HL-60 (cell line): Measurements from ENCODE around the gene ADAMTS20.

Experiments used
- DNase-seq, 2 experiments: peaks; one replicate each; pipeline ENCODE4 v3.0.0-alpha.2; 2010 to 2020; ENCODE audit warnings: low read depth in 1 of 2, low spot score in 1 of 2
- H3K27ac ChIP-seq: fragments of 250-450 bp; sonication (Bioruptor Pico); replicated peaks from 2 replicates; pipeline ENCODE4 v1.5.1; 2020; ENCODE audit warnings: mild to moderate bottlenecking, moderate library complexity
- H3K27me3 ChIP-seq: fragments of 250-450 bp; sonication (Bioruptor Pico); 2 replicates; pipeline ENCODE4 v1.5.1; 2021; ENCODE audit warnings: mild to moderate bottlenecking, moderate library complexity; ENCODE audit not compliant: insufficient read depth, poor library complexity, severe bottlenecking
- H3K4me3 ChIP-seq: replicated peaks from 2 replicates; pipeline ENCODE4 v1.5.1; 2011; ENCODE audit warnings: mild to moderate bottlenecking, control low read depth, low read length; ENCODE audit not compliant: insufficient read depth
- GABPA ChIP-seq: IDR thresholded peaks from 2 replicates; pipeline ENCODE4 v1.6.1; 2012; ENCODE audit warnings: low read depth
- POLR2AphosphoS5 ChIP-seq: IDR thresholded peaks from 2 replicates; pipeline ENCODE4 v1.6.1; 2012; ENCODE audit warnings: low read depth
- SPI1 ChIP-seq: IDR thresholded peaks from 2 replicates; pipeline ENCODE4 v1.6.1; 2012; ENCODE audit warnings: low read depth, mild to moderate bottlenecking, borderline replicate concordance
- TF ChIP-seq, protein P1 (sequence below): IDR thresholded peaks from one replicate; pipeline ENCODE4 v1.5.1; 2011; ENCODE audit warnings: low read length, control low read depth, inconsistent platforms; ENCODE audit not compliant: insufficient read depth
- TF ChIP-seq, protein P2 (sequence below): IDR thresholded peaks from 2 replicates; pipeline ENCODE4 v1.6.1; 2012; ENCODE audit warnings: low read depth; ENCODE audit not compliant: insufficient replicate concordance

The ADAMTS20 gene

DNA sequence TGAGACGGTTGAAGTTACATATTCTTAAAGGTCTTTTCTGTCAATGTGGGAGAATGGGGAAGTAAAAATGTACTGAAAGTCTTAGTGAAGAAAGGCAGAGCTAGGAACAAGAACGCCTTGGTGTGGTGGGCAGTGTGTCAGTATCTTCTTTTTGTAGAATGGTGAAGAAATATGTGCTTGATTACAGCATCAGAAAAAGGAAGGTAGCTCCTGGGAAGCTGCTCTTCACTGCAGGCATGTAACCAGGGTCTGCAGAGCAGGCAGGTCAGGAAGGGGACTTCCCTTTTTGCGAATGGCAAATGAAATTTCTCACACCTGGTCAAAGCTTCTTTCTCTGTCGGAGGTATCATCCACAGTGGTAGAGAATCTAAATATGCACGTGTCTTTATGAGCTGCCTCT, 226.2 kb downstream of the ADAMTS20 start:
- TF ChIP-seq, protein P1, sequence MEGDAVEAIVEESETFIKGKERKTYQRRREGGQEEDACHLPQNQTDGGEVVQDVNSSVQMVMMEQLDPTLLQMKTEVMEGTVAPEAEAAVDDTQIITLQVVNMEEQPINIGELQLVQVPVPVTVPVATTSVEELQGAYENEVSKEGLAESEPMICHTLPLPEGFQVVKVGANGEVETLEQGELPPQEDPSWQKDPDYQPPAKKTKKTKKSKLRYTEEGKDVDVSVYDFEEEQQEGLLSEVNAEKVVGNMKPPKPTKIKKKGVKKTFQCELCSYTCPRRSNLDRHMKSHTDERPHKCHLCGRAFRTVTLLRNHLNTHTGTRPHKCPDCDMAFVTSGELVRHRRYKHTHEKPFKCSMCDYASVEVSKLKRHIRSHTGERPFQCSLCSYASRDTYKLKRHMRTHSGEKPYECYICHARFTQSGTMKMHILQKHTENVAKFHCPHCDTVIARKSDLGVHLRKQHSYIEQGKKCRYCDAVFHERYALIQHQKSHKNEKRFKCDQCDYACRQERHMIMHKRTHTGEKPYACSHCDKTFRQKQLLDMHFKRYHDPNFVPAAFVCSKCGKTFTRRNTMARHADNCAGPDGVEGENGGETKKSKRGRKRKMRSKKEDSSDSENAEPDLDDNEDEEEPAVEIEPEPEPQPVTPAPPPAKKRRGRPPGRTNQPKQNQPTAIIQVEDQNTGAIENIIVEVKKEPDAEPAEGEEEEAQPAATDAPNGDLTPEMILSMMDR = no peak
- TF ChIP-seq SPI1 (peak; percentile 89), POLR2AphosphoS5 (peak; percentile 44; the same call in 1 of the 2 replicates), GABPA (no peak; the same call in 1 of the 2 replicates)
- DNase-seq = peak; percentile 79 to 86
- Histone ChIP-seq H3K4me3 (no peak overlapping the region), H3K27ac (peak overlapping the region; percentile 73), H3K27me3 (no peaks in the 10 kb centered on the region)

DNA sequence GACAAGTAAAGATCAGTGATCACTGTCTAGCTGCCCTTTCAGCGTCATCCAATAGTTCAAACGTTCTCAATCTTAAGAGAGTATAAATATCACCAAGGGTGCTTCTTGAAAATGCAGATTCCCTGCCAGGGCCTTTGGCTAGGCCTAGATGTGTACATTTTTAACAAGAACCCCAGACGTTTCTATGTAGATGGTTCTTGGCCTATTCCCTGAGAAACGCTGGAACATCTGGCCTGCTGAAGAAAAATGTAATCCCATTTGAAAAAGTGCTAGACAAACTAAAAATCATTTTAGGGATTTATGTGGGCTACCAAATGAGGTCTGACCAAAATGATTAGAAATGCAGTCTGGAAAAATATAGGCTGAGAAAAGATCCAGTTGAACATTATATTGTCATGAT, 231.7 kb downstream of the ADAMTS20 start:
- Histone ChIP-seq H3K27ac (no peak overlapping the region), H3K4me3 (no peak overlapping the region), H3K27me3 (no peaks in the 10 kb centered on the region)
- TF ChIP-seq SPI1 (no peak), POLR2AphosphoS5 (no peak)
- TF ChIP-seq, protein P2, sequence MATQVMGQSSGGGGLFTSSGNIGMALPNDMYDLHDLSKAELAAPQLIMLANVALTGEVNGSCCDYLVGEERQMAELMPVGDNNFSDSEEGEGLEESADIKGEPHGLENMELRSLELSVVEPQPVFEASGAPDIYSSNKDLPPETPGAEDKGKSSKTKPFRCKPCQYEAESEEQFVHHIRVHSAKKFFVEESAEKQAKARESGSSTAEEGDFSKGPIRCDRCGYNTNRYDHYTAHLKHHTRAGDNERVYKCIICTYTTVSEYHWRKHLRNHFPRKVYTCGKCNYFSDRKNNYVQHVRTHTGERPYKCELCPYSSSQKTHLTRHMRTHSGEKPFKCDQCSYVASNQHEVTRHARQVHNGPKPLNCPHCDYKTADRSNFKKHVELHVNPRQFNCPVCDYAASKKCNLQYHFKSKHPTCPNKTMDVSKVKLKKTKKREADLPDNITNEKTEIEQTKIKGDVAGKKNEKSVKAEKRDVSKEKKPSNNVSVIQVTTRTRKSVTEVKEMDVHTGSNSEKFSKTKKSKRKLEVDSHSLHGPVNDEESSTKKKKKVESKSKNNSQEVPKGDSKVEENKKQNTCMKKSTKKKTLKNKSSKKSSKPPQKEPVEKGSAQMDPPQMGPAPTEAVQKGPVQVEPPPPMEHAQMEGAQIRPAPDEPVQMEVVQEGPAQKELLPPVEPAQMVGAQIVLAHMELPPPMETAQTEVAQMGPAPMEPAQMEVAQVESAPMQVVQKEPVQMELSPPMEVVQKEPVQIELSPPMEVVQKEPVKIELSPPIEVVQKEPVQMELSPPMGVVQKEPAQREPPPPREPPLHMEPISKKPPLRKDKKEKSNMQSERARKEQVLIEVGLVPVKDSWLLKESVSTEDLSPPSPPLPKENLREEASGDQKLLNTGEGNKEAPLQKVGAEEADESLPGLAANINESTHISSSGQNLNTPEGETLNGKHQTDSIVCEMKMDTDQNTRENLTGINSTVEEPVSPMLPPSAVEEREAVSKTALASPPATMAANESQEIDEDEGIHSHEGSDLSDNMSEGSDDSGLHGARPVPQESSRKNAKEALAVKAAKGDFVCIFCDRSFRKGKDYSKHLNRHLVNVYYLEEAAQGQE = no peak
- DNase-seq = no peak

DNA sequence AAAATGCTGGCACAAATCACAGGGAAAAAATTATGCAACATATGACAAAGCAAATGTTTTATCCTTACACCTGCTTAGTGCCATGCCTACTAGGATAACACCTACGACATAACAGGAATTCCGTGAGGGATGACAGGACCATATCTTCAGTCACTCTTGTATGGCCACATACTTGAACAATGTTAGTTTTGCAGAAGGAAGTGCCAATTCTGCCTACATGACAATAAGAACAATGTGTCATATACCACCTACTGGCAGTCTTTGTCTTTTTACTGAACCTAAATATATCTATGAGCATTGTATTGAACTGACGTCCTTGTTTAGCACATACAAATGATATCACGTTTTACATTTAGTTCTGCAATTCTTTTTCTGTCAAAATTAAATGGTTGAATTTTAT, 234.0 kb downstream of the ADAMTS20 start:
- TF ChIP-seq POLR2AphosphoS5 (no peak), GABPA (no peak), SPI1 (peak; percentile 57; the same call in 1 of the 2 replicates)
- TF ChIP-seq, protein P1 = no peak
- Histone ChIP-seq H3K27me3 (no peaks in the 10 kb centered on the region), H3K4me3 (no peak overlapping the region), H3K27ac (no peak overlapping the region)
- peak; percentile 21 to 26 for DNase-seq

DNA sequence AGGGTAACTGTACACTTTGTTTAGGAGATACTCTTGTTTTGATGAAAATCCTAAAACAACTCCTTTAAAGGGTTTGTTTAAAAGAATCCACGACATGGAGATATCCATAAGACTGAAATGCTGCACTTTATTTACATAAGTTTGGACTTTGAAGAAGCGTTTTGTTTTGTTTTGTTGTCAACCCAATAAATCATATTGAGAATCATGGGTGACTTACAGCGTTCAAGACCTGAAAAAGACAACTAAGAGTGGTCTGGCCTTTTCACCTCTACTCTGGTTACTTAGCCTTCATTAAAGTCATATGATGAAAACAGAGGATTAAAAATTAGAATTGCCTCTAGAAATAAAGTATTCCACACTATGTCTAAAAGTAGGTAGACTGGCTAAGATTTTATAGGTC, 234.8 kb downstream of the ADAMTS20 start:
- Histone ChIP-seq H3K4me3 (no peak overlapping the region), H3K27me3 (no peaks in the 10 kb centered on the region), H3K27ac (no peak overlapping the region)
- TF ChIP-seq GABPA (no peak), POLR2AphosphoS5 (no peak), SPI1 (no peak)
- TF ChIP-seq, protein P2 = no peak
- TF ChIP-seq, protein P1 = no peak
- no peak for DNase-seq
